Gastrocnemius medialis (tissue), 4 donors: ENCODE data around the gene KIF13A. TPM values are rescaled to one million over a fixed set of nuclear protein-coding genes. Genes with fewer than 3 reads are reported as not detected.

Experiments used
- ATAC-seq, 2 donors: fragments of 150-250 bp; one replicate each; pipeline ENCODE4 v1.9.1; 2016
- DNase-seq, 2 donors: peaks; one replicate each; pipeline ENCODE4 v3.0.0-alpha.2; 2019
- H3K27ac ChIP-seq, 4 donors: fragments of 200-600 bp; sonication (generic); 1 replicate in 1 of 4; 2 replicates in 3 of 4; pipeline ENCODE4 v1.5.1; 2016 to 2018; ENCODE audit warnings: mild to moderate bottlenecking in 2 of 4, moderate library complexity in 1 of 4
- H3K27me3 ChIP-seq, 3 donors: fragments of 200-600 bp; sonication (generic) in 2 of 3; 1 replicate in 1 of 3; 2 replicates in 2 of 3; pipeline versions ENCODE4 v1.5.1 to v1.6.0; 2016 to 2019; ENCODE audit warnings: mild to moderate bottlenecking in 1 of 3, moderate library complexity in 1 of 3
- H3K36me3 ChIP-seq, 2 donors: fragments of 200-600 bp; sonication (generic) in 1 of 2; one replicate each; pipeline ENCODE4 v1.5.1; 2017 to 2018
- H3K4me1 ChIP-seq, 2 donors: fragments of 200-600 bp; sonication (generic) in 1 of 2; one replicate each; pipeline ENCODE4 v1.5.1; 2016 to 2017; ENCODE audit warnings: mild to moderate bottlenecking in 2 of 2
- H3K4me3 ChIP-seq, 4 donors: fragments of 200-600 bp; sonication (generic) in 3 of 4; 1 replicate in 1 of 4; 2 replicates in 3 of 4; pipeline ENCODE4 v1.5.1; 2016 to 2019; ENCODE audit warnings: mild to moderate bottlenecking in 2 of 4
- H3K9me3 ChIP-seq, 3 donors: fragments of 200-600 bp; sonication (generic) in 2 of 3; 1 replicate in 1 of 3; 2 replicates in 2 of 3; pipeline ENCODE4 v1.5.1; 2016 to 2019
- CTCF ChIP-seq, 5 experiments: fragments of 450-650 bp in 3 of 5; fragments of 200-600 bp in 2 of 5; sonication (generic) in 2 of 5; IDR thresholded peaks in 4 of 5; conservative IDR thresholded peaks in 1 of 5; 1 replicate in 4 of 5; 2 replicates in 1 of 5; pipeline ENCODE4 v1.5.1; 2016 to 2019; ENCODE audit warnings: antibody characterized with exemption in 5 of 5, mild to moderate bottlenecking in 3 of 5, moderate library complexity in 3 of 5
- POLR2A ChIP-seq, 2 donors: fragments of 450-650 bp; IDR thresholded peaks; one replicate each; pipeline ENCODE4 v1.6.1; 2017; ENCODE audit warnings: antibody characterized with exemption in 2 of 2, mild to moderate bottlenecking in 2 of 2, moderate library complexity in 2 of 2
- in situ Hi-C, 4 donors: fragments of 200-750 bp; cut with MboI; loops; one replicate each; pipeline versions ENCODE4 v1.15.0 to v1.8.0; 2017; ENCODE audit warnings: low sequenced_read_pairs in 4 of 4
- intact Hi-C: fragments of 100-400 bp; cut with DNase I; formaldehyde crosslinking; loops from one replicate; pipeline ENCODE4 v1.15.1; 2023; ENCODE audit warnings: low total_unique reads
- total RNA-seq, 4 donors: library from RNA; depleted of rRNA; stranded (reverse); fragments of >200 nt; gene quantifications; one replicate each; pipeline versions ENCODE4 v1.1.0 to v1.2.3, GENCODE V29; 2016

The KIF13A gene
- total RNA-seq, 4 donors from 2014 or later = 47.4 to 72.9 (median 63.8) TPM

DNA sequence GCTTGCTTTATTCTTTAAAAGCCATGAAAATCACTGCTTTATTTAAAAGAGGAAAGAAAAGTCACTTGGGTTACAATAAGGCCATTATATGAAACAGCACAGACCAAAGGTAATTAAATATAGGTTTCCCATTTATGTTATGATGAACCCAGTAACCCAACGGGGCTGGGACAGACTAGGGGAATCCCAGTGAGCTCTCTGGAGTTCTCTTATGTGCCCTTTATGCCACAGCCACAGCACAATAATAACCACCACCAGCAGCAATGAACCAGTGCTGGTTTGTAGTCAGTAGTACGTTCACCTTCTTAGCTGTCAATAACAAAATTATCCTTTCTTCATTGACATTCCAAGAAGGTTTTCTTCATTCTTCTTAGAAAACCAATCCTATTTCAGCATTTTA lies 87.4 kb downstream of the KIF13A start:
- TF ChIP-seq POLR2A (IDR thresholded peaks at IDR 0.05) = no peak
- no peak for TF ChIP-seq CTCF (IDR thresholded peaks at IDR 0.05 in 4 of 5, conservative IDR thresholded peaks at IDR 0.05 in 1 of 5)
- ATAC-seq = no peak
- H3K27ac ChIP-seq = no peak overlapping the region
- intact Hi-C loops = no loop called here
- in situ Hi-C loops = no loop called here
- peaks cover 0 to 3% (median 0%) of the 10 kb centered on the region in 3 donors for H3K9me3 ChIP-seq
- H3K4me1 ChIP-seq = peaks cover 40 to 43% of the 10 kb centered on the region in 2 donors
- DNase-seq = no peak
- no peaks in the 10 kb centered on the region for H3K27me3 ChIP-seq
- no peak overlapping the region for H3K4me3 ChIP-seq
- H3K36me3 ChIP-seq = peaks cover 0 to 26% of the 10 kb centered on the region in 2 donors

- Histone ChIP-seq H3K4me1 (peaks cover 35 to 38% of the 10 kb centered on the region in 2 donors), H3K27me3 (no peaks in the 10 kb centered on the region), H3K9me3 (peaks cover 0 to 6% (median 3%) of the 10 kb centered on the region in 3 donors), H3K27ac (no peak overlapping the region), H3K4me3 (no peak overlapping the region), H3K36me3 (peaks cover 0 to 32% of the 10 kb centered on the region in 2 donors)
- no peak for DNase-seq
- intact Hi-C loops = no loop called here
- in situ Hi-C loops = no loop called here
- ATAC-seq = no peak
- TF ChIP-seq POLR2A (IDR thresholded peaks at IDR 0.05) (no peak), CTCF (IDR thresholded peaks at IDR 0.05 in 4 of 5, conservative IDR thresholded peaks at IDR 0.05 in 1 of 5) (no peak)
Observed at GRCh38 chr6:17899491-17899890, 87.9 kb downstream of the KIF13A start.

DNA sequence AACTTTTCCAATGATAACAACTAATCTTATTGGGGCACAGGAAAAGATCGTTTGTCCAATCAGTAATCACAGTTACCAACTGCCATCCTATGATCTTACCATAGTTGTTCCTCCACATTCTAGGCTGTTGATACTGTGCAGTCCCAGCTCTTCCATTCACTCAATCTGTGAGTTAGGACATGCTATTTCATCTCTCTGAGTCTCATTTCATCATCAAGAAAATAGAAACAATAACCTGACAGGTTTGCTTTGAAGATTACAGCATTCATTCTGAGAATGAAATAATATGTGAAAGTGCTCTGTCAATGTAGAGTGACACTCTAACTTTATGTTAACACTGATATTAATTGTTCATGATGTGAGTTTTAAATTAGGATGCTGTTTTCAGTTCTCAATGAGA lies 89.8 kb downstream of the KIF13A start:
- TF ChIP-seq POLR2A (IDR thresholded peaks at IDR 0.05) = no peak
- TF ChIP-seq CTCF (IDR thresholded peaks at IDR 0.05 in 4 of 5, conservative IDR thresholded peaks at IDR 0.05 in 1 of 5) = no peak
- intact Hi-C loops = no loop called here
- H3K4me1 ChIP-seq = peaks cover 17 to 20% of the 10 kb centered on the region in 2 donors
- no peak overlapping the region for H3K4me3 ChIP-seq
- H3K36me3 ChIP-seq = peaks cover 0 to 32% of the 10 kb centered on the region in 2 donors
- DNase-seq (no peak), ATAC-seq (no peak)
- in situ Hi-C loops = no loop called here
- H3K27me3 ChIP-seq = no peaks in the 10 kb centered on the region
- no peak overlapping the region for H3K27ac ChIP-seq
- peaks cover 0 to 6% (median 3%) of the 10 kb centered on the region in 3 donors for H3K9me3 ChIP-seq

GRCh38 chr6:17894905-17895304 lies 92.5 kb downstream of the KIF13A start:
- no peak for DNase-seq
- H3K4me3 ChIP-seq = no peak overlapping the region
- H3K36me3 ChIP-seq = peaks cover 0 to 32% of the 10 kb centered on the region in 2 donors
- TF ChIP-seq POLR2A (IDR thresholded peaks at IDR 0.05) = no peak
- TF ChIP-seq CTCF (IDR thresholded peaks at IDR 0.05 in 4 of 5, conservative IDR thresholded peaks at IDR 0.05 in 1 of 5) = no peak
- ATAC-seq = no peak
- intact Hi-C loops (no loop called here), in situ Hi-C loops (no loop called here)
- H3K27ac ChIP-seq = no peak overlapping the region
- peaks cover 0 to 6% (median 3%) of the 10 kb centered on the region in 3 donors for H3K9me3 ChIP-seq
- no peaks in the 10 kb centered on the region for H3K27me3 ChIP-seq
- H3K4me1 ChIP-seq = peaks cover 0 to 8% of the 10 kb centered on the region in 2 donors

GRCh38 chr6:17894191-17894590 lies 93.2 kb downstream of the KIF13A start:
- no peak overlapping the region for H3K4me3 ChIP-seq
- TF ChIP-seq POLR2A (IDR thresholded peaks at IDR 0.05) (no peak), CTCF (IDR thresholded peaks at IDR 0.05 in 4 of 5, conservative IDR thresholded peaks at IDR 0.05 in 1 of 5) (no peak)
- ATAC-seq = no peak
- no peaks in the 10 kb centered on the region for H3K27me3 ChIP-seq
- H3K36me3 ChIP-seq = peaks cover 0 to 32% of the 10 kb centered on the region in 2 donors
- intact Hi-C loops = no loop called here
- peaks cover 0 to 3% of the 10 kb centered on the region in 2 donors for H3K4me1 ChIP-seq
- no peak overlapping the region for H3K27ac ChIP-seq
- H3K9me3 ChIP-seq = peaks cover 0 to 6% (median 3%) of the 10 kb centered on the region in 3 donors
- in situ Hi-C loops = no loop called here
- no peak for DNase-seq
